T-helper 2 cell treated with Interferon-gamma antibody and Interleukin-4, amounts not matched to agents 100 ng/mL and 5 ng/mL, for 36 hours (primary cell): ENCODE data around the gene CFDP1. TPM values are rescaled to one million over a fixed set of nuclear protein-coding genes. Genes with fewer than 3 reads are reported as not detected.

Experiments used
- intact Hi-C: fragments of 100-400 bp; cut with micrococcal nuclease; formaldehyde crosslinking; loops from one replicate; pipeline ENCODE4 v1.15.1; 2023
- total RNA-seq: library from RNA; stranded (reverse); gene quantifications from 2 replicates; pipeline ENCODE4 v1.2.3, GENCODE V29; 2022

CFDP1 gene
- total RNA-seq, 1 donor from 2014 or later, result 36.3 TPM

- intact Hi-C loops, result no loop called here
Observed at GRCh38 chr16:75378616-75379015, 54.7 kb downstream of the CFDP1 start.

DNA sequence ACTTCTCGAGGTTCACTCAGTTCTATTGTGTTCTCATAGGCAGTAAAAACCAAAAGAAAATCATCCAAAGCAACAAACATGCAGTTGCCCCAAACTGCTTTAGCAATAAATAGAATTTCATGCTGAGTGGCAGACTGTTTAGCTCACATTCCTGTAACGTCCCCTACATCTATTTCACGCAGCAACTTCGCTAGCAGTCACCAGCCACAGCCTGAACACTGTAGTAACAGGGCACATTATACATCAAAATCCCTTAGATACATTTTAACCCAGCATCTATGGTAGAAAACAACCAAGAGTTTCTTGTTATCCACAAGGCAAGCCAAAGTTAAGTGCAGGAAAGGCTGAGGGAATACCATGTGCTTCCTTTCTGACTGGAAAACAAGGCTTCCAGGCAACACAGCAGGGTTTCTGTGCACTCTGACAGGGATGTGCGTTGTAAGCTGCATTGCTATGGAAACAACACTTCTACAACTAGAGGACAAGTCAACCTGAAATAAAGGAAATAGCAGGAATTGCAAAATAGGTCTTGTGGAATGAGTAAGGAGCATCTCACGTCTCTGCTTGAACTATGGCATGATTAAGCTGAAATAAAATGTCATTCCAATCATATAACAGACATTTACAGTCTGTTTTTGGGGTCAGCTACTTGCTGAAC, 55.4 kb downstream of the CFDP1 start:
- intact Hi-C loops, result no loop called here

DNA sequence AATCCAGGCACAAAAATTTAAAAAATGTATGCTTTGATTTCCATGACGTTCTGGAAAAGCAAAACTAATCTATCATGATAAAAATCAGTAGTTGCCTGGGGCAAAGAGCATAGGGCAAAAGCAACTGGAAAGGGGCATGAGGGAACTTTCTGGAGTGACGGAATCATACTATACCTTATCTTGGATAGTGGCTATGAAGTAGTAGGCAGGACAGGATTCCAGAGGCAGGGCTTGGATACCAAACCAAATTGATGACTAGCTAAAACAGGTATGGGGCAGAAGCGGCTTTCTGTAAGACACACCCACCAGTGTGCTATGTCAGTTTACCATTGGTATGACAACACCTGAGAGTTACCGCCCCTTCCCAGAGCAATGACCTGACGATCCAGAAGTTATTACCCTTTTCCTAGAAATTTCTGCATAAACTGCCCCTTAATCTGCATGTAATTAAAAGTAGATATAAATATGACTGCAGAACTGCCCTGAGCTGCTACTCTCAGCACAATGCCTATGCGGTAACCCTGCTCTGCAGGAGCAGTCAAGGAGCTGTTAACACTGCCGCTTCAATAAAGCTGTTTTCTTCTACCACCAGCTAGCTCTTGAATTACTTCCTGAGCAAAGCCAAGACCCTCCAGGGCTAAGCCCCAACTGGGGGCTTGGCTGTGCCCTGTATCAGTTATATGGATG, 56.7 kb downstream of the CFDP1 start:
- intact Hi-C loops, result no loop called here

GRCh38 chr16:75374388-75374787, 58.9 kb downstream of the CFDP1 start:
- intact Hi-C loops, result no loop called here

GRCh38 chr16:75372236-75372856, 61.0 kb downstream of the CFDP1 start:
- intact Hi-C loops, result no loop called here

- intact Hi-C loops, result no loop called here
Observed at GRCh38 chr16:75371171-75371570, 62.1 kb downstream of the CFDP1 start.

DNA sequence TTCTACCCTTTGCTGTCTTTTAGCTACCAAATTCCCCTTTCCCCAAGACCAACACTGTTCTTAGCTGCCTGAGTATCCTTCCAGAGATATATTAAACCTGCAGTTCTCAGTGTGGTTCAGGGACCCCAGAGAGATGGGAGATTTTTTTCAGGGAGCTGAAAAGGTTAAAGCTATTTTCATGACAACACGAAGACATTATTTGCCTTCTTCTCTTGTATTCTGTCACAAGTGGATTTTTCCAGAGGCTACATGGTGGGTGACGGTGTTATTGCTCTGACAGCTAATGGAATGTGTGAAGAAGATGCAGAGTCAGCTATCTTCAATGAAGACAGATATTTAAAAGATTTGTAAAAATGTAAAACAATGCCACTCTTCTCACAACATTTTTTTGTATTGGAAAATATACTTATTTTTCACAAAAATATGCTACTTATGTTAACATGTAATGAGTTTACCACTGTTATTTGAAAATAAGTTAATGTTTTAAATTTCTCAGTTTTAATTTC, 69.0 kb downstream of the CFDP1 start:
- intact Hi-C loops, result no loop called here

GRCh38 chr16:75362846-75363245, 70.5 kb downstream of the CFDP1 start:
- intact Hi-C loops, result no loop called here

DNA sequence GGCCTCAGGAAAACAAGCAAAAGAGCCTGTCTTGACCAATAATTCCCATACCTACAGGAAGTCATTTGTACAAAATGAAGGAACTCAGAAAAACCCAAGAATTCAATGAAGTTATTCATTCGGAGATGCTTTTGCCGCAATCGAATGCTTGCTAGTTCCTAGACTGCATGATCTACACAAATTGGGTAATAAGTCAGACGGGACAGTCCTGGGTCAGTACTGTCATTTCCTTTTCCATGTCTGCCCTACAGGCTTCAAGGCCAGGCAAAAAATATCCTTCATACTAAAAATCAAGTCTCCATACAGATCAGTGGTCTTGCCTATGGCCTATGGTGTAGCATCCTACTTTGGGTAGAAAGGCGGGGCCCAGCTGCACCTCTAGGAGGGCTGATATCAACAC, 71.4 kb downstream of the CFDP1 start:
- intact Hi-C loops, result no loop called here

GRCh38 chr16:75354170-75354569, 79.1 kb downstream of the CFDP1 start:
- intact Hi-C loops, result no loop called here

- intact Hi-C loops, result no loop called here
Observed at GRCh38 chr16:75351183-75351582, 82.1 kb downstream of the CFDP1 start.

DNA sequence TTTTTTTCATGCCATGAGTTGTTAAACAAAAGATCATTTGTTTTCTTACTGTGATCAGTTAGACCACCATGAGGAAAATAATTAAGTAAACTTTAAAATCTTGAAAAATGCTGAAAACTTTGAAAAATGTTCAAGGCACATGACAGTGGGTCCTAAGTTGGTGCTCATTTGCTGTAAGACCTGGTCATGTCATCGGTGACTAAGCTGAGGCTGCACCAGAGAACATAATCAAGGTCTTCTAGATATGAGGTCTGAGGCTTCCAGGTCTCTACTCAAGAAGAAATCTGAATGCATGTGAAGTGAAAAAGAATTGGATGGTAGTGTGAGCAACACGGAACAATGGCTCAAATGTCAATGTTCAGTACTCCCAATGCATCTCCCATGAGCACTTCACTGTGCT, 87.6 kb downstream of the CFDP1 start:
- intact Hi-C loops, result no loop called here

- intact Hi-C loops, result no loop called here
Observed at GRCh38 chr16:75343941-75344340, 89.4 kb downstream of the CFDP1 start.

GRCh38 chr16:75343286-75343685, 90.0 kb downstream of the CFDP1 start:
- intact Hi-C loops, result no loop called here

DNA sequence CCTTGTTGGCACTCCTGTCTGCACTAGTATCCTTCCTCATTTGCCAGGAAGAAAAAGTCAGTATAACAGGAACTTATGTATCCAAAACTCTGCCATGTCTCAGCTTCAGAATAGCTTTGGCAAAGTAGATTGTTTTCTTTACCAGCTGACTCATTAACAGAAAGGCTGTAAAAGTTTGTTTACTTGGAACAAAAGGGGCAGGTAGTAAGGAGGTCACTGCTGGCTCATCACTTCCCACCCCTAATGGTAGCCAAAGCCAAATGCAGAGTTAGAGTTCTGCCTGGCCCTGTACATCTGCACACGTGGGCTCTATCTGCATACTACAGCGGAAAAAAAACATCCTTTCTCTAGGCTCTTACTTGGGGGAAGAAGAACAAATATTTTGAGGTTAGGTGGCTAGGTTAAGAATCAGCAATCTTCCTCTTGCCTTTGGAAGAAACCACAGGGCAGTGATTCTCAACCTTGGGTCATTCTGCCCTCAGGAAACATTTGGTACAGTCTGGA, 90.9 kb downstream of the CFDP1 start:
- intact Hi-C loops, result no loop called here

DNA sequence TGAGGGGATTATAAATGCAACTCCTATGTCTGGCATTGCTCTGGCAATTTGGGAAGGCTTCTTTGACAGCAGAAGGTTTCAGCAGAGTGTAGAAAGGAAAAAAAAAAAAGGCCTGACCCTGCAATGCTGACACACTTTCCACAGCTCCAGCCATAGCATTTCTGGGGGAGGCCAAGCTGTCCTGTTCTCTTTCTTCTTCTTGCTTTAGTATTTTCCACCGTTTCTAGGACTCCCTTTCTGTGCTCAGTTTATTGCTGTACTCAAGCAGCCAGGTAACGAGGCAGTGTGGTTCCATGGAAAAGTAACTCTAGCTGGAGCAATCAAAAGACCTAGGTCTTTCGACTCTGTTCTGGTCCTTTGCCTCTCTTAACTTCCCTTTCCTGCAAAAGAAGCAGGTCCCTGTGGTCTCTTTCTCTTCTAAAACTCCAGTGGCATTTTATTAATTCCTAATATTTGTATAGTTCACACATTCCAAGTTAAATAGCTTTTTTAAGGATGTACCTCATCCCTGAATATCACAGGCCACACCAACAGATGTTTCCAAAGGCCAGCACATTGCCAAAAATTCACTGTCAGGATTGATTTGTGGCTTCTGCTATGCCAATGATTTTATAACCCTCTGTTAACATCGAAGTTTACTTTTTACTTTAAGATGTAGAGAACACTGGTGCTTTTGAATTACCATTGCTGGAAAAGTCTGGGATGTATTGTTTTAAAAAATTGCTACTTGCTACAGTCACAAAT, 91.6 kb downstream of the CFDP1 start:
- intact Hi-C loops, result no loop called here

DNA sequence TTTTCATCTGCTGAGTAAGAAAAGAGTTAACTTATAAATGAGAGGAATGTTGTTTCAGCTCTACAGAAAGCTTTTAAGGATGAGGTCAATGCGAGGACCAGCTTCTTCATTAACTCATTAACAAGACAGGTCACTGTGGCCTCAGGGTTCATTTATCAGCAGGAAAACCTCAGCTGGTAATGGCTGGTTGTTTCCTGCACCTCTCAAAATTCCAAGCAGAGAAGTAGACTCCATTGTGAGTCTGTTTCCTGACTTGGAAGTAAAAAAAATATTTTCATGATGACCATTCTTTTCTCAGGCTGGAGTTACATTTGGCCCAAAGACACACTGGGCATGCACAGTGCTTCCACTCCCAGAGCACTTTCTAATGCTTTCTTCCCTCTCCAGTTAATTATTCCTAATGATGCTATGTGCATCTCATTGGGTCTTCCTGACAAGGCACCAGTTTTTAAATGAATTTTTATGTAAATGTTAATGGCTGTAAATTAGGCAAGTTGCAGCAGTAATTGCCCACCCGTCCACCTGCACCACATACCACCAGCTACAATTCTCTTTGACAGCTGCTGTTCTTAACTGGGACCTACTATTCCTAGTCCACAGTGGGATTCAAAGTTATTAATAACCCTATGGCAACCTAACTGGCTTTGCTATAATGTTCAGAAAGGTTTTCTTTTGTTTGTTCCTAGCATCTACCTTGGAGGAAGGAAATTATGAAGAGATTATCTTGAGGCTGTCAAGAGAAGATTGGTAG, 92.4 kb downstream of the CFDP1 start:
- intact Hi-C loops, result no loop called here

GRCh38 chr16:75337430-75337829, 95.9 kb downstream of the CFDP1 start:
- intact Hi-C loops, result no loop called here

DNA sequence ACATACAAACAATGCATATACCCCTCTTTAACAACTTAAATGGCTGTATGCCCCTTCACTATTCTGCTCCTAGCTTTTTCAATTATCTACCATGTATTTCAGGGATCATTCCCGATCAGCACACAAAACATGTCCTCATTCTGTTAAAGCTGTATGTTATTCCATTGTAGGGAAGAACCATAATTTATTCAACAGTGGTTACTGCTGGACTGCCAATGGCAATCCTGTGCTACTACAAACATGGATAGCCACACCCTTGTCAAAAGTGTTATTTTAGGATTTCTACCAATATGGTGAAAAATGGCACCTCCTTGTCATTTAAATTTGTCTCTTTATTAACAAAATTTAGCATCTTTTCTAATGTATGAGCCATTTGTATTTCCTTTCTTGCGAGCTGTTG, 96.8 kb downstream of the CFDP1 start:
- intact Hi-C loops, result no loop called here

GRCh38 chr16:75333721-75334163, 99.6 kb downstream of the CFDP1 start:
- intact Hi-C loops, result no loop called here

DNA sequence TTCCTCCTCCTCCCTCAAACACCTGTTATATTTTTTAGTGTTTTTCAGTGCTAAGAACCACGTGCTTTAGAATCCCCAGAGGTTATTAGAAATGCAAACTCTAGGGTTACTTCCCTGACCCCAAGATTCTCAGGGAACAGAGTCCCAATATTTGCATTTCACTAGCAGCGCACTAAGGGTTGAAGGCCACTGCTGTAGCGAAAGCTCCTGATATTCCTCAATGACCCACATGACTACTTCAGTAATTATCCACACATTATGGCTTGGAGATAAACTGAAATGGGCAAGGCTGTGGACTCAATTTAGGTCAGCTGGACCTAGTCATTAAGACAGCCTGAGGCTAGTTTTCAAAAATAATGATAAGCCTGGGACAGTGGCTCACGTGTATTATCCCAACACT, 103.4 kb downstream of the CFDP1 start:
- intact Hi-C loops, result no loop called here
